HepG2 (cell line): Measurements from ENCODE around the gene FNDC8. TPM values are rescaled to one million over a fixed set of nuclear protein-coding genes. Genes with fewer than 3 reads are reported as not detected.

Experiments
- ATF7 ChIP-seq, 2 experiments: fragments of 450-650 bp in 1 of 2; sonication (generic) in 1 of 2; formaldehyde crosslinking in 1 of 2; IDR thresholded peaks; 2 replicates each; pipeline versions ENCODE4 v1.4.0 to v1.6.1; 2016 to 2020; ENCODE audit warnings: antibody characterized with exemption in 1 of 2, mild to moderate bottlenecking in 1 of 2, missing genetic modification reagents in 1 of 2
- CREB1 ChIP-seq, 2 experiments: fragments of 450-650 bp in 1 of 2; IDR thresholded peaks; 2 replicates each; pipeline ENCODE4 v1.6.1; 2016 to 2017; ENCODE audit warnings: control low read depth in 1 of 2, mild to moderate bottlenecking in 1 of 2, missing compliant biosample characterization in 1 of 2, missing genetic modification characterization in 1 of 2
- FOXM1 ChIP-seq: sonication (generic); formaldehyde crosslinking; IDR thresholded peaks from 2 replicates; pipeline ENCODE4 v1.5.0; 2020; ENCODE audit warnings: missing genetic modification reagents
- IRF9 ChIP-seq: sonication (generic); formaldehyde crosslinking; IDR thresholded peaks from 2 replicates; pipeline ENCODE4 v1.8.0; 2022; ENCODE audit warnings: missing genetic modification reagents, mild to moderate bottlenecking, borderline replicate concordance
- KDM3A ChIP-seq: IDR thresholded peaks from 2 replicates; pipeline ENCODE4 v1.6.1; 2018; ENCODE audit warnings: low read depth, missing compliant biosample characterization
- SIX4 ChIP-seq: sonication (generic); formaldehyde crosslinking; IDR thresholded peaks from 2 replicates; pipeline ENCODE4 v1.4.0; 2020; ENCODE audit warnings: missing genetic modification reagents
- SMARCC2 ChIP-seq: fragments of 450-650 bp; IDR thresholded peaks from 2 replicates; pipeline ENCODE4 v1.6.1; 2017; ENCODE audit warnings: antibody characterized with exemption, mild to moderate bottlenecking
- TFDP2 ChIP-seq: sonication (generic); formaldehyde crosslinking; IDR thresholded peaks from 2 replicates; pipeline ENCODE4 v1.4.0; 2020; ENCODE audit warnings: missing genetic modification reagents
- TMF1 ChIP-seq: sonication (generic); formaldehyde crosslinking; IDR thresholded peaks from 2 replicates; pipeline ENCODE4 v1.8.1; 2022; ENCODE audit warnings: low read depth, missing genetic modification reagents
- TP53 ChIP-seq: sonication (generic); formaldehyde crosslinking; conservative IDR thresholded peaks from 2 replicates; pipeline ENCODE4 v1.4.0; 2020; ENCODE audit warnings: missing genetic modification reagents
- USF2 ChIP-seq, 2 experiments: sonication (generic) in 1 of 2; formaldehyde crosslinking in 1 of 2; IDR thresholded peaks; 2 replicates each; pipeline versions ENCODE4 v1.5.1 to v1.6.1; 2011 to 2020; ENCODE audit warnings: borderline replicate concordance in 1 of 2, low read depth in 1 of 2, low read length in 1 of 2, mild to moderate bottlenecking in 1 of 2, missing genetic modification reagents in 1 of 2, moderate library complexity in 1 of 2
- XRCC5 ChIP-seq: fragments of 200-400 bp; formaldehyde crosslinking; optimal IDR thresholded peaks from 2 replicates; pipeline ENCODE3; 2017; ENCODE audit warnings: mild to moderate bottlenecking, low read length
- ZBTB1 ChIP-seq: sonication (generic); formaldehyde crosslinking; IDR thresholded peaks from 2 replicates; pipeline ENCODE4 v1.4.0; 2020; ENCODE audit warnings: missing genetic modification reagents, borderline replicate concordance
- ZIK1 ChIP-seq: sonication (generic); formaldehyde crosslinking; IDR thresholded peaks from 2 replicates; pipeline ENCODE4 v1.5.0; 2020; ENCODE audit warnings: mild to moderate bottlenecking, low read depth, missing genetic modification reagents, borderline replicate concordance
- ZNF225 ChIP-seq: sonication (generic); formaldehyde crosslinking; IDR thresholded peaks from 2 replicates; pipeline ENCODE4 v1.4.0; 2020; ENCODE audit warnings: mild to moderate bottlenecking, missing genetic modification reagents
- ZNF263 ChIP-seq: sonication (generic); formaldehyde crosslinking; IDR thresholded peaks from 2 replicates; pipeline ENCODE4 v1.4.0; 2020; ENCODE audit warnings: missing genetic modification reagents
- ZNF317 ChIP-seq: sonication (generic); formaldehyde crosslinking; IDR thresholded peaks from 2 replicates; pipeline ENCODE4 v1.5.0; 2020; ENCODE audit warnings: mild to moderate bottlenecking, missing genetic modification reagents
- ZNF350 ChIP-seq: sonication (generic); formaldehyde crosslinking; IDR thresholded peaks from 2 replicates; pipeline ENCODE4 v1.4.0; 2020; ENCODE audit warnings: mild to moderate bottlenecking, low read depth, missing genetic modification reagents, borderline replicate concordance
- ZNF446 ChIP-seq: sonication (generic); formaldehyde crosslinking; IDR thresholded peaks from 2 replicates; pipeline ENCODE4 v1.5.0; 2020; ENCODE audit warnings: mild to moderate bottlenecking, missing genetic modification reagents
- ZNF557 ChIP-seq: sonication (generic); formaldehyde crosslinking; IDR thresholded peaks from 2 replicates; pipeline ENCODE4 v1.4.0; 2020; ENCODE audit warnings: missing genetic modification reagents
- ZNF605 ChIP-seq: sonication (generic); formaldehyde crosslinking; IDR thresholded peaks from 2 replicates; pipeline ENCODE4 v1.8.0; 2022; ENCODE audit warnings: mild to moderate bottlenecking, missing genetic modification reagents
- ZNF660 ChIP-seq: sonication (generic); formaldehyde crosslinking; IDR thresholded peaks from 2 replicates; pipeline ENCODE4 v1.5.1; 2020; ENCODE audit warnings: mild to moderate bottlenecking, low read depth, missing genetic modification reagents, borderline replicate concordance
- ZSCAN12 ChIP-seq: sonication (generic); formaldehyde crosslinking; IDR thresholded peaks from 2 replicates; pipeline ENCODE4 v1.9.0; 2021; ENCODE audit warnings: mild to moderate bottlenecking, missing genetic modification reagents
- polyA plus RNA-seq, 8 experiments: library from polyadenylated mRNA; depleted of rRNA in 3 of 8; stranded (reverse) in 7 of 8; unstranded in 1 of 8; fragments of >200 nt; fragmentation: Illumina TruSeq in 4 of 8; extraction: Trizol in 4 of 8; gene quantifications; 2 replicates each; pipeline versions ENCODE4 v1.2.1 to v1.2.3, GENCODE V29; 2011 to 2016; ENCODE audit warnings: low read depth in 4 of 8, missing spikeins in 1 of 8, mixed read lengths in 1 of 8; ENCODE audit not compliant: insufficient read depth in 1 of 8
- total RNA-seq, 5 experiments: library from RNA; depleted of rRNA; stranded (reverse); fragments of >200 nt; fragmentation: Illumina TruSeq; extraction: Trizol; gene quantifications; 2 replicates each; pipeline ENCODE4 v1.2.3, GENCODE V29; 2016; ENCODE audit warnings: low read depth in 1 of 5
- TF ChIP-seq, protein P1 (sequence below): IDR thresholded peaks from 2 replicates; pipeline ENCODE4 v1.6.1; 2018; ENCODE audit warnings: missing genetic modification reagents, mild to moderate bottlenecking, missing compliant biosample characterization
- TF ChIP-seq, protein P2 (sequence below): sonication (generic); formaldehyde crosslinking; IDR thresholded peaks from 2 replicates; pipeline ENCODE4 v1.4.0; 2020; ENCODE audit warnings: missing genetic modification reagents; ENCODE audit errors: not compliant biosample characterization

FNDC8 gene
- total and polyA plus RNA-seq, 2 of the 13 experiments (the other 11 are each of a cell fraction or from before 2014, with no cell fraction given): not detected

DNA sequence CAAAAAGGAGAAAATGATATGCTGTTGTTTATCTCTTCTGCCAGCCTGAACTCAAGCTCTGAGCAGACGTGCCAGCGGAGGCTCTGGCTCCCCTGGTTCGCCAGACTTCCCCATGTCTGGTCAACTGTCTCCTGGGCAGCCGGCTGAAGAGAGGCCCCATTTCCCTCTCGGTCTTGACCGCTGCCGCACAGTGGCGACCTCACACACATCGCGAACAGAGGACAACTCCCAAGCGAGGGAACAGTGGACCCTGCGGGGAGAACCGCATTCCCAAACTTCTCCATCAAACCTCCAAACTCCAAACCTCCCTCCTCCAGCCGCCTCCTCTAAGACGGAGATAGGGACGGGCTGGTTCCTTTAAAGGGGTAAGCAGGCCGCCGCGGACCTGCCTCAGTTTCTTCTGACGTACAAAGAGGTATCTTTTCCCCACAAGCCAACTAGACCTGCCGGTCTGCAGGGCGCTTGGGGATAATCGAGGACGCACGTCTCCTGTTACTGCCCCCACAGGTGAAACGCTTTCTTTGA, 33.0 kb upstream of the FNDC8 start (continued):
- TF ChIP-seq USF2 (IDR thresholded peaks at IDR 0.05; ENCODE audit: low read depth, low read length) (no peak), USF2 (CRISPR knock-in tag; IDR thresholded peaks at IDR 0.05; ENCODE audit: borderline replicate concordance) (no peak), ZNF660 (CRISPR knock-in tag) (no peak), ZNF350 (CRISPR knock-in tag) (no peak), ZNF605 (CRISPR knock-in tag) (no peak), SMARCC2 (no peak), FOXM1 (CRISPR knock-in tag) (no peak), TMF1 (CRISPR knock-in tag) (no peak), ZNF263 (no peak), ZBTB1 (CRISPR knock-in tag) (no peak), ZIK1 (CRISPR knock-in tag) (no peak), ZNF225 (no peak), ZNF317 (CRISPR knock-in tag) (no peak), ZNF446 (CRISPR knock-in tag) (no peak), TFDP2 (CRISPR knock-in tag) (no peak; the same call in 1 of the 2 replicates), KDM3A (CRISPR knock-in tag) (no peak), ZNF557 (CRISPR knock-in tag) (no peak), TP53 (CRISPR knock-in tag) (no peak), CREB1 (IDR thresholded peaks at IDR 0.05) (no peak), CREB1 (CRISPR knock-in tag; IDR thresholded peaks at IDR 0.05) (no peak; the same call in 1 of the 2 replicates), SIX4 (CRISPR knock-in tag) (no peak), IRF9 (CRISPR knock-in tag) (no peak), ATF7 (IDR thresholded peaks at IDR 0.05) (no peak), ATF7 (CRISPR knock-in tag; IDR thresholded peaks at IDR 0.05) (no peak), XRCC5 (peak; percentile 5), ZSCAN12 (no peak)
- TF ChIP-seq, protein P1, sequence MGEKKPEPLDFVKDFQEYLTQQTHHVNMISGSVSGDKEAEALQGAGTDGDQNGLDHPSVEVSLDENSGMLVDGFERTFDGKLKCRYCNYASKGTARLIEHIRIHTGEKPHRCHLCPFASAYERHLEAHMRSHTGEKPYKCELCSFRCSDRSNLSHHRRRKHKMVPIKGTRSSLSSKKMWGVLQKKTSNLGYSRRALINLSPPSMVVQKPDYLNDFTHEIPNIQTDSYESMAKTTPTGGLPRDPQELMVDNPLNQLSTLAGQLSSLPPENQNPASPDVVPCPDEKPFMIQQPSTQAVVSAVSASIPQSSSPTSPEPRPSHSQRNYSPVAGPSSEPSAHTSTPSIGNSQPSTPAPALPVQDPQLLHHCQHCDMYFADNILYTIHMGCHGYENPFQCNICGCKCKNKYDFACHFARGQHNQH (CRISPR knock-in tag): peak; percentile 26; the same call in 1 of the 2 replicates
- TF ChIP-seq, protein P2, sequence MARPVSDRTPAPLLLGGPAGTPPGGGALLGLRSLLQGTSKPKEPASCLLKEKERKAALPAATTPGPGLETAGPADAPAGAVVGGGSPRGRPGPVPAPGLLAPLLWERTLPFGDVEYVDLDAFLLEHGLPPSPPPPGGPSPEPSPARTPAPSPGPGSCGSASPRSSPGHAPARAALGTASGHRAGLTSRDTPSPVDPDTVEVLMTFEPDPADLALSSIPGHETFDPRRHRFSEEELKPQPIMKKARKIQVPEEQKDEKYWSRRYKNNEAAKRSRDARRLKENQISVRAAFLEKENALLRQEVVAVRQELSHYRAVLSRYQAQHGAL: no peak
